GM19238 (cell line): ENCODE data around the gene PTPRN2.
"Not testable (repeated sequence)": the region's sequence is repeated elsewhere in the genome, so short reads cannot be mapped to it uniquely, and the experiment has no call there.

Experiments
- DNase-seq: peaks from one replicate; pipeline ENCODE4 v3.0.0; 2011; ENCODE audit warnings: low spot score; ENCODE audit not compliant: insufficient read length

PTPRN2 gene

GRCh38 chr7:158057446-158057845, 530.2 kb downstream of the PTPRN2 start:
- DNase-seq: no peak

- no peak for DNase-seq
Measured at GRCh38 chr7:158056761-158057160, 530.9 kb downstream of the PTPRN2 start.

GRCh38 chr7:158055726-158056510, 531.7 kb downstream of the PTPRN2 start:
- DNase-seq: no peak

GRCh38 chr7:158054611-158055010, 533.0 kb downstream of the PTPRN2 start:
- DNase-seq: no peak

- DNase-seq: no peak
Measured at GRCh38 chr7:158054081-158054480, 533.5 kb downstream of the PTPRN2 start.

GRCh38 chr7:158053183-158053915, 534.3 kb downstream of the PTPRN2 start:
- DNase-seq: no peak

- no peak for DNase-seq
Measured at GRCh38 chr7:158052381-158053060, 535.1 kb downstream of the PTPRN2 start.

- DNase-seq: no peak
Measured at GRCh38 chr7:158051776-158052175, 535.8 kb downstream of the PTPRN2 start.

GRCh38 chr7:158050978-158051651, 536.5 kb downstream of the PTPRN2 start:
- no peak for DNase-seq

GRCh38 chr7:158050441-158050977, 537.1 kb downstream of the PTPRN2 start:
- no peak for DNase-seq

- no peak for DNase-seq
Measured at GRCh38 chr7:158049271-158049670, 538.4 kb downstream of the PTPRN2 start.

GRCh38 chr7:158048569-158048968, 539.1 kb downstream of the PTPRN2 start:
- no peak for DNase-seq

GRCh38 chr7:158047391-158048059, 540.1 kb downstream of the PTPRN2 start:
- no peak for DNase-seq

GRCh38 chr7:158046246-158046645, 541.4 kb downstream of the PTPRN2 start:
- DNase-seq: not testable (repeated sequence)

GRCh38 chr7:158044482-158044823, 543.2 kb downstream of the PTPRN2 start:
- no peak for DNase-seq

GRCh38 chr7:158043551-158044481, 543.8 kb downstream of the PTPRN2 start:
- DNase-seq: no peak

- DNase-seq: no peak
Measured at GRCh38 chr7:158042156-158042880, 545.3 kb downstream of the PTPRN2 start.

- DNase-seq: no peak
Measured at GRCh38 chr7:158040199-158040598, 547.4 kb downstream of the PTPRN2 start.

GRCh38 chr7:158039270-158039669, 548.4 kb downstream of the PTPRN2 start:
- no peak for DNase-seq
